ENCODE results near the gene TSEN2. TPM values are rescaled to one million over a fixed set of nuclear protein-coding genes. Genes with fewer than 3 reads are reported as not detected.

TSEN2 gene
- total and polyA plus RNA-seq, 9 of the 15 experiments (the other 6 are each of a cell fraction or from before 2014, with no cell fraction given) = 38.5 to 76.3 (median 46.6) TPM

- POLR2A ChIA-PET = interaction anchor here (0.5 to 5.5 kb wide), 8 partner anchors 11 to 128 kb away, joined by 3 to 25 read pairs (median 4); partner anchors contain the start of genes MKRN2OS and RAF1
- H3K79me2 ChIP-seq (ENCODE audit: control insufficient read depth, insufficient read depth, low read length) = peaks cover 50% of the 10 kb centered on the region
- peak; percentile 98 for TF ChIP-seq SUPT5H (IDR thresholded peaks at IDR 0.05)
- no peak; the same call in 1 of the 2 replicates for TF ChIP-seq ZNF232 (CRISPR knock-in tag; IDR thresholded peaks at IDR 0.05)
- TF ChIP-seq ZBTB1 (CRISPR knock-in tag; IDR thresholded peaks at IDR 0.05; ENCODE audit: borderline replicate concordance, low read depth) = peak; percentile 83
- 0 out of 2 replicates have a peak, but pooled peaks have one; percentile 9 for TF ChIP-seq EHMT2 (IDR thresholded peaks at IDR 0.05)
- peak; percentile 99 for TF ChIP-seq POLR2A (conservative IDR thresholded peaks at IDR 0.05)
- 0 out of 2 replicates have a peak, but pooled peaks have one; percentile 29 for TF ChIP-seq TCF3 (CRISPR knock-in tag; IDR thresholded peaks at IDR 0.05)
- peak; percentile 27; the same call in 1 of the 2 replicates for TF ChIP-seq GATAD2A (IDR thresholded peaks at IDR 0.05)
- peak; percentile 5; the same call in 1 of the 2 replicates for TF ChIP-seq ZNF165 (CRISPR knock-in tag; IDR thresholded peaks at IDR 0.05; ENCODE audit: borderline replicate concordance)
- peak in 1 of 2 experiments; percentile 61; a peak in 1 of 4 replicates for TF ChIP-seq KDM4B (IDR thresholded peaks at IDR 0.05; ENCODE audit: borderline replicate concordance in 2 of 2, low read depth in 1 of 2)
- peak; percentile 100 for TF ChIP-seq RB1 (IDR thresholded peaks at IDR 0.05; ENCODE audit: low read depth)
- TF ChIP-seq MIER1 (IDR thresholded peaks at IDR 0.05; ENCODE audit: low read depth) = 0 out of 2 replicates have a peak, but pooled peaks have one; percentile 11
- TF ChIP-seq KAT8 (IDR thresholded peaks at IDR 0.05; ENCODE audit: low read depth) = no peak
- TF ChIP-seq NONO (IDR thresholded peaks at IDR 0.05; ENCODE audit: low read depth in 2 of 2, low read length in 1 of 2) = peak; percentile 93 to 96
- no peak for TF ChIP-seq ZNF551 (CRISPR knock-in tag; IDR thresholded peaks at IDR 0.05)
- no peak; the same call in none of the 2 replicates for TF ChIP-seq NFRKB (IDR thresholded peaks at IDR 0.05; ENCODE audit: low read depth)
- peak; percentile 76; the same call in 1 of the 2 replicates for TF ChIP-seq KLF16 (IDR thresholded peaks at IDR 0.05)
- TF ChIP-seq ZBTB2 (IDR thresholded peaks at IDR 0.05) = peak; percentile 95
- TF ChIP-seq ARID1B (IDR thresholded peaks at IDR 0.05) = 0 out of 2 replicates have a peak, but pooled peaks have one; percentile 43
- TF ChIP-seq ZKSCAN1 (IDR thresholded peaks at IDR 0.05; ENCODE audit: low read depth, low read length) = no peak
- TF ChIP-seq ETS2 (tag; IDR thresholded peaks at IDR 0.05; ENCODE audit: borderline replicate concordance, poor library complexity, severe bottlenecking) = peak; percentile 18
- TF ChIP-seq RBM14 (IDR thresholded peaks at IDR 0.05; ENCODE audit: borderline replicate concordance, insufficient read depth, low read depth, low read length) = 0 out of 2 replicates have a peak, but pooled peaks have one; percentile 74
- TF ChIP-seq ZNF431 (CRISPR knock-in tag; IDR thresholded peaks at IDR 0.05) = peak; percentile 85
- peak; percentile 97; the same call in 1 of the 2 replicates for TF ChIP-seq ILF3 (IDR thresholded peaks at IDR 0.05; ENCODE audit: borderline replicate concordance)
Measured at GRCh38 chr3:12556690-12557472, 72.6 kb downstream of the TSEN2 start, which contains the start of gene MKRN2. TSS of gene MKRN2 (plus strand) at chr3:12557087. CDS start at chr3:12557151, 64 bp downstream.

More at GRCh38 chr3:12556690-12557472, 72.6 kb downstream of the TSEN2 start, which contains the start of gene MKRN2:
- Histone ChIP-seq H3K4me3 (peak within 1 kb of the TSS; percentile 82), H3K4me2 (ENCODE audit: insufficient read depth, low read length) (peak within 1 kb of the TSS; percentile 94), H3K27ac (ENCODE audit: extremely low read depth, low read depth, low read length) (peak within 1 kb of the TSS; percentile 91), H3K36me3 (ENCODE audit: control insufficient read depth, insufficient read depth, low read length) (no peaks in the 10 kb centered on the region), H3K9ac (ENCODE audit: insufficient read depth in 1 of 2, low read depth in 2 of 2, low read length in 2 of 2) (peak within 1 kb of the TSS; percentile 82 to 99), H3K4me1 (replicated peaks in 1 of 2; ENCODE audit: control insufficient read depth in 2 of 2, insufficient read depth in 2 of 2, low read length in 2 of 2) (peaks cover 17 to 22% of the 10 kb centered on the region in 2 experiments), H4K20me1 (replicated peaks; ENCODE audit: control insufficient read depth, insufficient read depth, low read length) (peaks cover 41% of the 10 kb centered on the region), H3K9me3 (replicated peaks; ENCODE audit: control insufficient read depth, insufficient read depth, low read depth, low read length) (no peaks in the 10 kb centered on the region), H3K9me1 (ENCODE audit: control insufficient read depth, insufficient read depth, low read length) (peaks cover 7% of the 10 kb centered on the region), H2AFZ (ENCODE audit: low read depth, low read length) (peak within 1 kb of the TSS; percentile 94), H3K27me3 (ENCODE audit: control insufficient read depth in 2 of 2, insufficient read depth in 2 of 2, low read length in 2 of 2) (no peaks in the 10 kb centered on the region)
- DNase-seq (ENCODE audit: extremely low read depth in 1 of 4, low spot score in 3 of 4) (peak; percentile 92 to 94 (median 92)), ATAC-seq (peak; percentile 93), FAIRE-seq (no peak)
- under 1% methylated on average over 74 of the region's 77 CpGs for WGBS (ENCODE audit: insufficient coverage, low coverage, missing lambda C conversion rate)
- in situ Hi-C loops (cut with MboI) (no loop called here), intact Hi-C loops (cut with micrococcal nuclease) (loop anchor here (5.0 kb wide), 2 partner anchors 105 to 285 kb away; partner anchors contain the start of genes RAF1 and RPL32)
- CTCF ChIA-PET (ENCODE audit: low intra/inter-chr PET ratio) = no interaction called here
- no TSS peak for BruUV-seq (replicated peaks)

Data from K562 (cell line).